ENCODE results near the gene MRPL19.
"Not testable (repeated sequence)": the region's sequence is repeated elsewhere in the genome, so short reads cannot be mapped to it uniquely, and the experiment has no call there.

The MRPL19 gene

GRCh38 chr2:75705921-75706320 lies 59.3 kb downstream of the MRPL19 start:
- 0% methylated on average over 1 of the region's 1 CpG for WGBS (ENCODE audit: insufficient coverage)
- peaks cover 0 to 25% (median 10%) of the 10 kb centered on the region in 4 experiments for H3K4me1 ChIP-seq (ENCODE audit: control extremely low read depth in 1 of 4, control insufficient read depth in 4 of 4, insufficient read depth in 4 of 4, low read length in 3 of 4)
- no peaks in the 10 kb centered on the region for H3K9me3 ChIP-seq (ENCODE audit: control extremely low read depth in 1 of 5, control insufficient read depth in 4 of 5, insufficient read depth in 2 of 5, low read depth in 1 of 5, low read length in 4 of 5)
- no peak overlapping the region for H3K27ac ChIP-seq (ENCODE audit: insufficient read depth in 1 of 2, low read depth in 1 of 2, low read length in 2 of 2, poor library complexity in 1 of 2, severe bottlenecking in 2 of 2)
- ChIA-PET CTCF (interaction anchor here (1.4 kb wide), 2 partner anchors 60 to 64 kb away, joined by 3 to 4 read pairs; partner anchors contain the start of gene MRPL19), POLR2A (no interaction called here)
- DNase-seq, result peak in 2 of 3 donors; percentile 8 to 10
- peaks cover 0 to 21% (median 12%) of the 10 kb centered on the region in 4 experiments for H3K36me3 ChIP-seq (ENCODE audit: control insufficient read depth in 4 of 4, insufficient read depth in 4 of 4, low read length in 3 of 4)
- no peaks in the 10 kb centered on the region for H3K27me3 ChIP-seq (replicated peaks in 2 of 5; ENCODE audit: control insufficient read depth in 4 of 5, insufficient read depth in 5 of 5, low read length in 4 of 5)
- no peak overlapping the region for H3K4me3 ChIP-seq (ENCODE audit: control insufficient read depth in 1 of 7, extremely low read depth in 1 of 7, insufficient read depth in 4 of 7, low read depth in 2 of 7, low read length in 6 of 7)

GRCh38 chr2:75707901-75708300 lies 61.3 kb downstream of the MRPL19 start:
- no peaks in the 10 kb centered on the region for H3K27me3 ChIP-seq (replicated peaks in 2 of 5; ENCODE audit: control insufficient read depth in 4 of 5, insufficient read depth in 5 of 5, low read length in 4 of 5)
- no peak overlapping the region for H3K27ac ChIP-seq (ENCODE audit: insufficient read depth in 1 of 2, low read depth in 1 of 2, low read length in 2 of 2, poor library complexity in 1 of 2, severe bottlenecking in 2 of 2)
- ChIA-PET POLR2A (no interaction called here), CTCF (interaction anchor here (1.7 kb wide), 1 partner anchor 32 kb away, joined by 5 read pairs; no protein-coding TSS in a partner anchor)
- no peaks in the 10 kb centered on the region for H3K9me3 ChIP-seq (ENCODE audit: control extremely low read depth in 1 of 5, control insufficient read depth in 4 of 5, insufficient read depth in 2 of 5, low read depth in 1 of 5, low read length in 4 of 5)
- peaks cover 0 to 28% (median 10%) of the 10 kb centered on the region in 4 experiments for H3K4me1 ChIP-seq (ENCODE audit: control extremely low read depth in 1 of 4, control insufficient read depth in 4 of 4, insufficient read depth in 4 of 4, low read length in 3 of 4)
- H3K36me3 ChIP-seq (ENCODE audit: control insufficient read depth in 4 of 4, insufficient read depth in 4 of 4, low read length in 3 of 4), result peaks cover 0 to 15% (median 7%) of the 10 kb centered on the region in 4 experiments
- no peak overlapping the region for H3K4me3 ChIP-seq (ENCODE audit: control insufficient read depth in 1 of 7, extremely low read depth in 1 of 7, insufficient read depth in 4 of 7, low read depth in 2 of 7, low read length in 6 of 7)
- DNase-seq, result no peak
- WGBS (ENCODE audit: insufficient coverage), result no CpG with 5 or more reads among the region's 3 CpGs

- H3K36me3 ChIP-seq (ENCODE audit: control insufficient read depth in 4 of 4, insufficient read depth in 4 of 4, low read length in 3 of 4), result peaks cover 0 to 10% (median 6%) of the 10 kb centered on the region in 4 experiments
- peak overlapping the region in 4 of 7 experiments; percentile 6 to 80 (median 57) for H3K4me3 ChIP-seq (ENCODE audit: control insufficient read depth in 1 of 7, extremely low read depth in 1 of 7, insufficient read depth in 4 of 7, low read depth in 2 of 7, low read length in 6 of 7)
- no peaks in the 10 kb centered on the region for H3K9me3 ChIP-seq (ENCODE audit: control extremely low read depth in 1 of 5, control insufficient read depth in 4 of 5, insufficient read depth in 2 of 5, low read depth in 1 of 5, low read length in 4 of 5)
- CTCF ChIA-PET, result interaction anchor here (0.6 to 1.9 kb wide), 7 partner anchors 17 to 441 kb away, joined by 3 to 5 read pairs (median 3); partner anchors contain the start of gene MRPL19
- H3K27ac ChIP-seq (ENCODE audit: insufficient read depth in 1 of 2, low read depth in 1 of 2, low read length in 2 of 2, poor library complexity in 1 of 2, severe bottlenecking in 2 of 2), result no peak overlapping the region
- no CpG with 5 or more reads among the region's 3 CpGs for WGBS (ENCODE audit: insufficient coverage)
- POLR2A ChIA-PET, result no interaction called here
- DNase-seq, result peak in 2 of 3 donors; percentile 5 to 8
- no peaks in the 10 kb centered on the region for H3K27me3 ChIP-seq (replicated peaks in 2 of 5; ENCODE audit: control insufficient read depth in 4 of 5, insufficient read depth in 5 of 5, low read length in 4 of 5)
- H3K4me1 ChIP-seq (ENCODE audit: control extremely low read depth in 1 of 4, control insufficient read depth in 4 of 4, insufficient read depth in 4 of 4, low read length in 3 of 4), result peaks cover 0 to 28% (median 10%) of the 10 kb centered on the region in 4 experiments
Measured at GRCh38 chr2:75709297-75709696, 62.7 kb downstream of the MRPL19 start.

- under 1% methylated on average over 12 of the region's 12 CpGs for WGBS (ENCODE audit: insufficient coverage)
- Histone ChIP-seq H3K27ac (ENCODE audit: insufficient read depth in 1 of 2, low read depth in 1 of 2, low read length in 2 of 2, poor library complexity in 1 of 2, severe bottlenecking in 2 of 2) (peak overlapping the region; percentile 58 to 89), H3K4me1 (ENCODE audit: control extremely low read depth in 1 of 4, control insufficient read depth in 4 of 4, insufficient read depth in 4 of 4, low read length in 3 of 4) (peaks cover 0 to 28% (median 10%) of the 10 kb centered on the region in 4 experiments), H3K27me3 (replicated peaks in 2 of 5; ENCODE audit: control insufficient read depth in 4 of 5, insufficient read depth in 5 of 5, low read length in 4 of 5) (no peaks in the 10 kb centered on the region), H3K36me3 (ENCODE audit: control insufficient read depth in 4 of 4, insufficient read depth in 4 of 4, low read length in 3 of 4) (peaks cover 0 to 1% (median under 1%) of the 10 kb centered on the region in 4 experiments), H3K4me3 (ENCODE audit: control insufficient read depth in 1 of 7, extremely low read depth in 1 of 7, insufficient read depth in 4 of 7, low read depth in 2 of 7, low read length in 6 of 7) (peak overlapping the region; percentile 45 to 80 (median 73)), H3K9me3 (ENCODE audit: control extremely low read depth in 1 of 5, control insufficient read depth in 4 of 5, insufficient read depth in 2 of 5, low read depth in 1 of 5, low read length in 4 of 5) (no peaks in the 10 kb centered on the region)
- ChIA-PET CTCF (interaction anchor here (0.8 to 1.9 kb wide), 7 partner anchors 11 to 70 kb away, joined by 3 to 5 read pairs (median 3); partner anchors contain the start of gene MRPL19), POLR2A (interaction anchor here (1.0 kb wide), 1 partner anchor 16 kb away, joined by 4 read pairs; no protein-coding TSS in a partner anchor)
- DNase-seq, result no peak
Measured at GRCh38 chr2:75710220-75710576, 63.6 kb downstream of the MRPL19 start.

- no peaks in the 10 kb centered on the region for H3K9me3 ChIP-seq (ENCODE audit: control extremely low read depth in 1 of 5, control insufficient read depth in 4 of 5, insufficient read depth in 2 of 5, low read depth in 1 of 5, low read length in 4 of 5)
- peaks cover 0 to 27% (median 10%) of the 10 kb centered on the region in 4 experiments for H3K4me1 ChIP-seq (ENCODE audit: control extremely low read depth in 1 of 4, control insufficient read depth in 4 of 4, insufficient read depth in 4 of 4, low read length in 3 of 4)
- no peaks in the 10 kb centered on the region for H3K36me3 ChIP-seq (ENCODE audit: control insufficient read depth in 4 of 4, insufficient read depth in 4 of 4, low read length in 3 of 4)
- peak within 1 kb of the TSS; percentile 58 to 89 for H3K27ac ChIP-seq (ENCODE audit: insufficient read depth in 1 of 2, low read depth in 1 of 2, low read length in 2 of 2, poor library complexity in 1 of 2, severe bottlenecking in 2 of 2)
- no peaks in the 10 kb centered on the region for H3K27me3 ChIP-seq (replicated peaks in 2 of 5; ENCODE audit: control insufficient read depth in 4 of 5, insufficient read depth in 5 of 5, low read length in 4 of 5)
- H3K4me3 ChIP-seq (ENCODE audit: control insufficient read depth in 1 of 7, extremely low read depth in 1 of 7, insufficient read depth in 4 of 7, low read depth in 2 of 7, low read length in 6 of 7), result peak within 1 kb of the TSS; percentile 45 to 80 (median 73)
- 7% methylated on average over 62 of the region's 66 CpGs for WGBS (ENCODE audit: insufficient coverage)
- ChIA-PET POLR2A (interaction anchor here (0.6 to 1.0 kb wide), 2 partner anchors 17 to 626 kb away, joined by 4 to 7 read pairs; no protein-coding TSS in a partner anchor), CTCF (interaction anchor here (0.8 to 1.3 kb wide), 8 partner anchors 11 to 70 kb away, joined by 3 to 5 read pairs (median 3); partner anchors contain the start of gene MRPL19)
- DNase-seq, result peak; percentile 81 to 92 (median 89)
Measured at GRCh38 chr2:75710577-75711253, 64.1 kb downstream of the MRPL19 start, which contains the start of gene GCFC2. TSS of gene GCFC2 (minus strand) at chr2:75710915. CDS start at chr2:75710855, 60 bp downstream.

GRCh38 chr2:75711590-75711989 lies 65.0 kb downstream of the MRPL19 start:
- H3K4me1 ChIP-seq (ENCODE audit: control extremely low read depth in 1 of 4, control insufficient read depth in 4 of 4, insufficient read depth in 4 of 4, low read length in 3 of 4), result peaks cover 0 to 23% (median 10%) of the 10 kb centered on the region in 4 experiments
- H3K27me3 ChIP-seq (replicated peaks in 2 of 5; ENCODE audit: control insufficient read depth in 4 of 5, insufficient read depth in 5 of 5, low read length in 4 of 5); POLR2A ChIA-PET; DNase-seq; H3K36me3 ChIP-seq (ENCODE audit: control insufficient read depth in 4 of 4, insufficient read depth in 4 of 4, low read length in 3 of 4); H3K4me3 ChIP-seq (ENCODE audit: control insufficient read depth in 1 of 7, extremely low read depth in 1 of 7, insufficient read depth in 4 of 7, low read depth in 2 of 7, low read length in 6 of 7); H3K9me3 ChIP-seq (ENCODE audit: control extremely low read depth in 1 of 5, control insufficient read depth in 4 of 5, insufficient read depth in 2 of 5, low read depth in 1 of 5, low read length in 4 of 5): not testable (repeated sequence)
- 99% methylated on average over 14 of the region's 31 CpGs for WGBS (ENCODE audit: insufficient coverage)
- H3K27ac ChIP-seq (ENCODE audit: insufficient read depth in 1 of 2, low read depth in 1 of 2, low read length in 2 of 2, poor library complexity in 1 of 2, severe bottlenecking in 2 of 2), result peak overlapping the region in 1 of 2 experiments; percentile 89
- CTCF ChIA-PET, result interaction anchor here (1.0 to 1.7 kb wide), 5 partner anchors 10 to 70 kb away, joined by 3 to 5 read pairs (median 3); no protein-coding TSS in a partner anchor

- Histone ChIP-seq H3K4me3 (ENCODE audit: control insufficient read depth in 1 of 7, extremely low read depth in 1 of 7, insufficient read depth in 4 of 7, low read depth in 2 of 7, low read length in 6 of 7) (no peak overlapping the region), H3K4me1 (ENCODE audit: control extremely low read depth in 1 of 4, control insufficient read depth in 4 of 4, insufficient read depth in 4 of 4, low read length in 3 of 4) (no peaks in the 10 kb centered on the region), H3K36me3 (ENCODE audit: control insufficient read depth in 4 of 4, insufficient read depth in 4 of 4, low read length in 3 of 4) (no peaks in the 10 kb centered on the region), H3K9me3 (ENCODE audit: control extremely low read depth in 1 of 5, control insufficient read depth in 4 of 5, insufficient read depth in 2 of 5, low read depth in 1 of 5, low read length in 4 of 5) (peaks cover 0 to 2% (median 0%) of the 10 kb centered on the region in 5 experiments), H3K27me3 (replicated peaks in 2 of 5; ENCODE audit: control insufficient read depth in 4 of 5, insufficient read depth in 5 of 5, low read length in 4 of 5) (no peaks in the 10 kb centered on the region), H3K27ac (ENCODE audit: insufficient read depth in 1 of 2, low read depth in 1 of 2, low read length in 2 of 2, poor library complexity in 1 of 2, severe bottlenecking in 2 of 2) (no peak overlapping the region)
- peak in 2 of 3 donors; percentile 6 to 9 for DNase-seq
- WGBS (ENCODE audit: insufficient coverage), result 80% methylated on average over 1 of the region's 3 CpGs
- CTCF ChIA-PET, result no interaction called here
- POLR2A ChIA-PET, result no interaction called here
Measured at GRCh38 chr2:75716406-75716805, 69.8 kb downstream of the MRPL19 start.
